Measurements from ENCODE around the gene TNIP1. TPM values are rescaled to one million over a fixed set of nuclear protein-coding genes. Genes with fewer than 3 reads are reported as not detected.

The TNIP1 gene
- total RNA-seq, 2 experiments from 2014 or later, result 110 to 115 TPM

DNA sequence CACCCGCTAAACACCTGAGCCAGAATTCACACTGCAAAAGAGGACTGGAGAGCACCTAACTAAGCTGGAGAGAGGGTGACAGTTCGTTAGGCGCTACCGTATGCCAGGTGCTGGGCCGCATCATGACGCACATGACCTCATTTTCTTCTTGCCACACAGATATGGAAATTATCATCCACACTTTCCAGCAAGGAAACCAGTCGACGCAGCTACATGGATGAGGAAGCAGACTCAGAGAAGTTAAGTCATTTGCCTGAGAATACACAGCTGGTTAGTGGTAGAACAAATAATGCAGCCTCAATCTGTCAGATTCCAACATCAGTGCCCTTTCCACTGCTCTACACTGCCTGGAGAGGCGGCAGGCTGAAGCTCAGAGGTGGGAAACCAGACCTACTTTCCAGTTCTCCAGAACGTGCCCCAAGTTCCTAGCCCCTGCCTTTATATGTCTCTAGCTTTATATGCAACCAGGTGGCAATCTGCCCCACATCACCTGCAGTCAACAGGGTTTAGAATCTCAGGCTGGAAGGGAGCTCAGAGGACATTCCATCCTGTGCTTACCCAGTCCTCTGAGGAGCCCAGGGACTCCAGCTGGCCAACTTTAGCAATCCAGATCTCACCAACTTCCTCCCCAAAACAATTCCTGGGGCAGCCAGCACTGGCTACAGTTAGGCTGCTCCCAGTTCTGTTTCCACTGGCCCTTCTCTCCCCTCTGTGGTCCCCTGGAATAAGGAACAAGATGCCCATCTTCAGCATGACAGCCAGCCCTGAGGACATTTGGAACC lies 8.8 kb downstream of the TNIP1 start:
- ChIA-PET POLR2A (interaction anchor here (0.5 to 1.9 kb wide), 5 partner anchors 8 to 53 kb away, joined by 3 to 5 read pairs (median 3); partner anchors contain the start of gene TNIP1), CTCF (interaction anchor here (2.3 kb wide), 1 partner anchor 43 kb away, joined by 11 read pairs; no protein-coding TSS in a partner anchor)
- H3K9me3 Mint-ChIP-seq, result no peaks in the 10 kb centered on the region
- H3K27ac ChIP-seq (ENCODE audit: low read depth in 1 of 2, low read length in 2 of 2), result no peak overlapping the region
- no peaks in the 10 kb centered on the region for H3K9me3 ChIP-seq (ENCODE audit: control insufficient read depth in 1 of 2, insufficient read depth in 1 of 2, low read length in 2 of 2)
- no peaks in the 10 kb centered on the region for H3K27me3 ChIP-seq (ENCODE audit: control insufficient read depth in 1 of 2, insufficient read depth in 2 of 2, low read length in 2 of 2)
- H3K36me3 Mint-ChIP-seq (ENCODE audit: low read depth), result peaks cover 68% of the 10 kb centered on the region
- H3K27ac Mint-ChIP-seq, result peak overlapping the region; percentile 70
- peaks cover 79% of the 10 kb centered on the region for H3K4me1 Mint-ChIP-seq (ENCODE audit: low read depth)
- DNase-seq (no peak), ATAC-seq (ENCODE audit: poor library complexity) (no peak)
- no peak overlapping the region for H3K4me3 ChIP-seq (ENCODE audit: low read length)
- peak overlapping the region; percentile 34 for H3K4me3 Mint-ChIP-seq
- H3K36me3 ChIP-seq (ENCODE audit: insufficient read depth, low read length), result peaks cover 72% of the 10 kb centered on the region
- H3K4me1 ChIP-seq (ENCODE audit: insufficient read depth, low read length), result peaks cover 80% of the 10 kb centered on the region
- intact Hi-C loops (cut with DNase I, micrococcal nuclease), result no loop called here
- no peaks in the 10 kb centered on the region for H3K27me3 Mint-ChIP-seq
- TF ChIP-seq, protein P1, sequence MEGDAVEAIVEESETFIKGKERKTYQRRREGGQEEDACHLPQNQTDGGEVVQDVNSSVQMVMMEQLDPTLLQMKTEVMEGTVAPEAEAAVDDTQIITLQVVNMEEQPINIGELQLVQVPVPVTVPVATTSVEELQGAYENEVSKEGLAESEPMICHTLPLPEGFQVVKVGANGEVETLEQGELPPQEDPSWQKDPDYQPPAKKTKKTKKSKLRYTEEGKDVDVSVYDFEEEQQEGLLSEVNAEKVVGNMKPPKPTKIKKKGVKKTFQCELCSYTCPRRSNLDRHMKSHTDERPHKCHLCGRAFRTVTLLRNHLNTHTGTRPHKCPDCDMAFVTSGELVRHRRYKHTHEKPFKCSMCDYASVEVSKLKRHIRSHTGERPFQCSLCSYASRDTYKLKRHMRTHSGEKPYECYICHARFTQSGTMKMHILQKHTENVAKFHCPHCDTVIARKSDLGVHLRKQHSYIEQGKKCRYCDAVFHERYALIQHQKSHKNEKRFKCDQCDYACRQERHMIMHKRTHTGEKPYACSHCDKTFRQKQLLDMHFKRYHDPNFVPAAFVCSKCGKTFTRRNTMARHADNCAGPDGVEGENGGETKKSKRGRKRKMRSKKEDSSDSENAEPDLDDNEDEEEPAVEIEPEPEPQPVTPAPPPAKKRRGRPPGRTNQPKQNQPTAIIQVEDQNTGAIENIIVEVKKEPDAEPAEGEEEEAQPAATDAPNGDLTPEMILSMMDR (IDR thresholded peaks at IDR 0.05), result no peak

- Histone ChIP-seq H3K36me3 (ENCODE audit: insufficient read depth, low read length) (peaks cover 72% of the 10 kb centered on the region), H3K4me3 (ENCODE audit: low read length) (no peak overlapping the region), H3K27ac (ENCODE audit: low read depth in 1 of 2, low read length in 2 of 2) (no peak overlapping the region), H3K9me3 (ENCODE audit: control insufficient read depth in 1 of 2, insufficient read depth in 1 of 2, low read length in 2 of 2) (no peaks in the 10 kb centered on the region), H3K27me3 (ENCODE audit: control insufficient read depth in 1 of 2, insufficient read depth in 2 of 2, low read length in 2 of 2) (no peaks in the 10 kb centered on the region), H3K4me1 (ENCODE audit: insufficient read depth, low read length) (peaks cover 80% of the 10 kb centered on the region)
- Mint-ChIP-seq H3K27ac (no peak overlapping the region), H3K27me3 (no peaks in the 10 kb centered on the region), H3K4me3 (no peak overlapping the region), H3K36me3 (ENCODE audit: low read depth) (peaks cover 66% of the 10 kb centered on the region), H3K4me1 (ENCODE audit: low read depth) (peaks cover 78% of the 10 kb centered on the region), H3K9me3 (no peaks in the 10 kb centered on the region)
- ChIA-PET POLR2A (interaction anchor here (0.8 to 1.9 kb wide), 3 partner anchors 9 to 12 kb away, joined by 3 to 5 read pairs (median 3); partner anchors contain the start of gene TNIP1), CTCF (interaction anchor here (2.3 kb wide), 1 partner anchor 44 kb away, joined by 11 read pairs; no protein-coding TSS in a partner anchor)
- intact Hi-C loops (cut with DNase I, micrococcal nuclease), result no loop called here
- no peak for ATAC-seq (ENCODE audit: poor library complexity)
- no peak for DNase-seq
- TF ChIP-seq, protein P1 (IDR thresholded peaks at IDR 0.05), result no peak
Measured at GRCh38 chr5:151071021-151071420, 9.8 kb downstream of the TNIP1 start.

- ATAC-seq (ENCODE audit: poor library complexity), result no peak
- no peak overlapping the region for H3K4me3 ChIP-seq (ENCODE audit: low read length)
- POLR2A ChIA-PET, result interaction anchor here (1.9 kb wide), 1 partner anchor 12 kb away, joined by 8 read pairs; no protein-coding TSS in a partner anchor
- DNase-seq, result no peak
- H3K27me3 ChIP-seq (ENCODE audit: control insufficient read depth in 1 of 2, insufficient read depth in 2 of 2, low read length in 2 of 2), result no peaks in the 10 kb centered on the region
- no peak overlapping the region for H3K27ac ChIP-seq (ENCODE audit: low read depth in 1 of 2, low read length in 2 of 2)
- H3K27me3 Mint-ChIP-seq, result no peaks in the 10 kb centered on the region
- H3K36me3 Mint-ChIP-seq (ENCODE audit: low read depth), result peaks cover 68% of the 10 kb centered on the region
- H3K36me3 ChIP-seq (ENCODE audit: insufficient read depth, low read length), result peaks cover 71% of the 10 kb centered on the region
- CTCF ChIA-PET, result interaction anchor here (2.3 kb wide), 1 partner anchor 44 kb away, joined by 11 read pairs; no protein-coding TSS in a partner anchor
- no peaks in the 10 kb centered on the region for H3K9me3 ChIP-seq (ENCODE audit: control insufficient read depth in 1 of 2, insufficient read depth in 1 of 2, low read length in 2 of 2)
- intact Hi-C loops (cut with DNase I, micrococcal nuclease), result no loop called here
- H3K4me1 Mint-ChIP-seq (ENCODE audit: low read depth), result peaks cover 78% of the 10 kb centered on the region
- H3K4me1 ChIP-seq (ENCODE audit: insufficient read depth, low read length), result peaks cover 75% of the 10 kb centered on the region
- peak overlapping the region; percentile 66 for H3K27ac Mint-ChIP-seq
- H3K4me3 Mint-ChIP-seq, result no peak overlapping the region
- TF ChIP-seq, protein P1 (IDR thresholded peaks at IDR 0.05), result no peak
- no peaks in the 10 kb centered on the region for H3K9me3 Mint-ChIP-seq
Measured at GRCh38 chr5:151070449-151070848, 10.4 kb downstream of the TNIP1 start.
